ENCODE measurements around the gene SLC22A23.

Gene SLC22A23

GRCh38 chr6:3371222-3371949 is 85.5 kb downstream of the SLC22A23 start:
- no peak for DNase-seq (ENCODE audit: low spot score)
- no peak overlapping the region for H3K4me3 ChIP-seq (ENCODE audit: severe bottlenecking)
- ATAC-seq (ENCODE audit: low read depth): no peak
- no peaks in the 10 kb centered on the region for H3K4me1 ChIP-seq (ENCODE audit: insufficient read depth, poor library complexity, severe bottlenecking)
- TF ChIP-seq CTCF (IDR thresholded peaks at IDR 0.05; ENCODE audit: poor library complexity, severe bottlenecking): no peak
- no peaks in the 10 kb centered on the region for H3K36me3 ChIP-seq (ENCODE audit: low read depth)
- no peaks in the 10 kb centered on the region for H3K9me3 ChIP-seq (ENCODE audit: severe bottlenecking)
- no peaks in the 10 kb centered on the region for H3K27me3 ChIP-seq (ENCODE audit: insufficient read depth, poor library complexity, severe bottlenecking)
- H3K27ac ChIP-seq (ENCODE audit: poor library complexity, severe bottlenecking): no peak overlapping the region

- H3K36me3 ChIP-seq (ENCODE audit: low read depth): no peaks in the 10 kb centered on the region
- H3K27me3 ChIP-seq (ENCODE audit: insufficient read depth, poor library complexity, severe bottlenecking): no peaks in the 10 kb centered on the region
- DNase-seq (ENCODE audit: low spot score) (no peak), ATAC-seq (ENCODE audit: low read depth) (no peak)
- no peak for TF ChIP-seq CTCF (IDR thresholded peaks at IDR 0.05; ENCODE audit: poor library complexity, severe bottlenecking)
- H3K4me3 ChIP-seq (ENCODE audit: severe bottlenecking): no peak overlapping the region
- no peaks in the 10 kb centered on the region for H3K9me3 ChIP-seq (ENCODE audit: severe bottlenecking)
- H3K4me1 ChIP-seq (ENCODE audit: insufficient read depth, poor library complexity, severe bottlenecking): no peaks in the 10 kb centered on the region
- no peak overlapping the region for H3K27ac ChIP-seq (ENCODE audit: poor library complexity, severe bottlenecking)
These were observed 86.3 kb downstream of the SLC22A23 start for GRCh38 chr6:3370361-3371221.

- no peak for DNase-seq (ENCODE audit: low spot score)
- ATAC-seq (ENCODE audit: low read depth): no peak
- no peak overlapping the region for H3K4me3 ChIP-seq (ENCODE audit: severe bottlenecking)
- H3K9me3 ChIP-seq (ENCODE audit: severe bottlenecking): no peaks in the 10 kb centered on the region
- TF ChIP-seq CTCF (IDR thresholded peaks at IDR 0.05; ENCODE audit: poor library complexity, severe bottlenecking): no peak
- no peak overlapping the region for H3K27ac ChIP-seq (ENCODE audit: poor library complexity, severe bottlenecking)
- H3K27me3 ChIP-seq (ENCODE audit: insufficient read depth, poor library complexity, severe bottlenecking): no peaks in the 10 kb centered on the region
- H3K36me3 ChIP-seq (ENCODE audit: low read depth): no peaks in the 10 kb centered on the region
- H3K4me1 ChIP-seq (ENCODE audit: insufficient read depth, poor library complexity, severe bottlenecking): no peaks in the 10 kb centered on the region
These were observed 86.9 kb downstream of the SLC22A23 start for GRCh38 chr6:3369985-3370360.

GRCh38 chr6:3368685-3369084 is 88.2 kb downstream of the SLC22A23 start:
- H3K4me1 ChIP-seq (ENCODE audit: insufficient read depth, poor library complexity, severe bottlenecking): peaks cover 4% of the 10 kb centered on the region
- H3K36me3 ChIP-seq (ENCODE audit: low read depth): no peaks in the 10 kb centered on the region
- DNase-seq (ENCODE audit: low spot score) (no peak), ATAC-seq (ENCODE audit: low read depth) (no peak)
- no peaks in the 10 kb centered on the region for H3K9me3 ChIP-seq (ENCODE audit: severe bottlenecking)
- TF ChIP-seq CTCF (IDR thresholded peaks at IDR 0.05; ENCODE audit: poor library complexity, severe bottlenecking): no peak
- H3K27me3 ChIP-seq (ENCODE audit: insufficient read depth, poor library complexity, severe bottlenecking): no peaks in the 10 kb centered on the region
- H3K27ac ChIP-seq (ENCODE audit: poor library complexity, severe bottlenecking): no peak overlapping the region
- no peak overlapping the region for H3K4me3 ChIP-seq (ENCODE audit: severe bottlenecking)

Data from RWPE2 (cell line).